Chondrocyte (in vitro differentiated cells): ENCODE measurements around the gene ZFPM1. TPM values are rescaled to one million over a fixed set of nuclear protein-coding genes. Genes with fewer than 3 reads are reported as not detected.

ENCODE experiments used
- DNase-seq: peaks from one replicate; pipeline ENCODE4 v3.0.0; 2021; ENCODE audit warnings: mixed read lengths, low spot score
- H3K27ac Mint-ChIP-seq: one replicate; pipeline ENCODE4 v1.8.0; 2021; ENCODE audit warnings: mild to moderate bottlenecking, moderate library complexity, mixed read lengths; ENCODE audit not compliant: unreplicated experiment
- H3K27me3 Mint-ChIP-seq: 2 replicates; pipeline ENCODE4 v1.8.0; 2021; ENCODE audit warnings: low read depth, mixed read lengths
- H3K36me3 Mint-ChIP-seq: 2 replicates; pipeline ENCODE4 v1.8.0; 2021; ENCODE audit warnings: low read depth, mixed read lengths
- H3K4me1 Mint-ChIP-seq: 2 replicates; pipeline ENCODE4 v1.8.0; 2021; ENCODE audit warnings: low read depth, mild to moderate bottlenecking, mixed read lengths
- H3K4me3 Mint-ChIP-seq: one replicate; pipeline ENCODE4 v1.8.0; 2021; ENCODE audit warnings: mild to moderate bottlenecking, moderate library complexity, mixed read lengths; ENCODE audit not compliant: unreplicated experiment
- H3K9me3 Mint-ChIP-seq: 2 replicates; pipeline ENCODE4 v1.8.0; 2021; ENCODE audit warnings: low read depth, mixed read lengths
- total RNA-seq: library from RNA; stranded (reverse); gene quantifications from 3 replicates; pipeline ENCODE4 v1.2.1, GENCODE V29; 2021
- TF ChIP-seq, protein P1 (sequence below): fragments of 200-600 bp; sonication (generic); IDR thresholded peaks from 2 replicates; pipeline ENCODE4 v1.5.0; 2021; ENCODE audit warnings: antibody characterized with exemption, mild to moderate bottlenecking, moderate library complexity

Gene ZFPM1
- total RNA-seq, 1 donor from 2014 or later: 7.6 TPM

DNA sequence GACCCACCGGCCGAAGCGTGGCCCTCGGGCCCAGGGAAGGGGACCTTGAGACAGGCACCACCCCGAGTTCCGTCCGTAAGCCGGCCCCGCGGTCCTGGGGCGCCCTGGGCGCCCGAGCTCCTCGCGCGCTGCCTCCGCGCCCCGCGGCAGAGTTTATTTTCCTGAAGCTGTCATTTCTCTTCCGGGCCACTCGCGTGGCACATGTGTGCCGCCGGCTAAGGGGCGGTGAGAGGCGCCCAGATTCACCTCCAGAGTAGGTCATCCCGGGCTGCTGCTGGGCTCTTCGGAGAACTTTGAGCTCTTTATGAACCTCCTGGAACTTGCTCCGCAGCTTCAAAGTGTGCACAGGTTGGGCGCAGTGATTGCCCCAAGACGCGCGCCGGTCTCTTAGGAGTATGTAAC, 117.6 kb downstream of the ZFPM1 start:
- DNase-seq: no peak
- H3K27me3 Mint-ChIP-seq: no peaks in the 10 kb centered on the region
- peak overlapping the region; percentile 85 for H3K4me3 Mint-ChIP-seq
- H3K4me1 Mint-ChIP-seq: peaks cover 20% of the 10 kb centered on the region
- H3K9me3 Mint-ChIP-seq: no peaks in the 10 kb centered on the region
- TF ChIP-seq, protein P1, sequence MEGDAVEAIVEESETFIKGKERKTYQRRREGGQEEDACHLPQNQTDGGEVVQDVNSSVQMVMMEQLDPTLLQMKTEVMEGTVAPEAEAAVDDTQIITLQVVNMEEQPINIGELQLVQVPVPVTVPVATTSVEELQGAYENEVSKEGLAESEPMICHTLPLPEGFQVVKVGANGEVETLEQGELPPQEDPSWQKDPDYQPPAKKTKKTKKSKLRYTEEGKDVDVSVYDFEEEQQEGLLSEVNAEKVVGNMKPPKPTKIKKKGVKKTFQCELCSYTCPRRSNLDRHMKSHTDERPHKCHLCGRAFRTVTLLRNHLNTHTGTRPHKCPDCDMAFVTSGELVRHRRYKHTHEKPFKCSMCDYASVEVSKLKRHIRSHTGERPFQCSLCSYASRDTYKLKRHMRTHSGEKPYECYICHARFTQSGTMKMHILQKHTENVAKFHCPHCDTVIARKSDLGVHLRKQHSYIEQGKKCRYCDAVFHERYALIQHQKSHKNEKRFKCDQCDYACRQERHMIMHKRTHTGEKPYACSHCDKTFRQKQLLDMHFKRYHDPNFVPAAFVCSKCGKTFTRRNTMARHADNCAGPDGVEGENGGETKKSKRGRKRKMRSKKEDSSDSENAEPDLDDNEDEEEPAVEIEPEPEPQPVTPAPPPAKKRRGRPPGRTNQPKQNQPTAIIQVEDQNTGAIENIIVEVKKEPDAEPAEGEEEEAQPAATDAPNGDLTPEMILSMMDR: no peak
- peak overlapping the region; percentile 76 for H3K27ac Mint-ChIP-seq
- peaks cover 2% of the 10 kb centered on the region for H3K36me3 Mint-ChIP-seq

DNA sequence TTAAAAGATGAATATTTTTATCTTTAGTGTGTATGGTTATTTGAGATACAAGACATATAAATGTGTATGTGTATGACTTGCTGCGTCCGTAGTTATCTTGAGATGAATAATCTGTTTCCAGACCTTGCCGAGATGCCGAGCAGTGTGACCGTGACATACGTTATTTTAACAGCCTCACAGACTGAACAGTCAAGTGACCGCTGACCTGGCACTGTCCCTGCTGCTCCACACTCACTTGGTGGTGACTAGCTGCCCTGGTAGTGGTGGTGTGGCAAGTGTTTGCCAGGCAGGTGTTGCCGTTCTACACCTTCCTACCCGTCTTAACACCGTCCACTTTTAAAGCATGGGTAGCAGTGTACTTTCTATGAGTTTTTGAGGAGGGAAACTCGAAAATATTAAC, 122.2 kb downstream of the ZFPM1 start:
- Mint-ChIP-seq H3K36me3 (peaks cover 17% of the 10 kb centered on the region), H3K4me3 (no peak overlapping the region), H3K9me3 (no peaks in the 10 kb centered on the region), H3K27me3 (no peaks in the 10 kb centered on the region), H3K27ac (no peak overlapping the region), H3K4me1 (peaks cover 15% of the 10 kb centered on the region)
- TF ChIP-seq, protein P1: no peak
- no peak for DNase-seq

DNA sequence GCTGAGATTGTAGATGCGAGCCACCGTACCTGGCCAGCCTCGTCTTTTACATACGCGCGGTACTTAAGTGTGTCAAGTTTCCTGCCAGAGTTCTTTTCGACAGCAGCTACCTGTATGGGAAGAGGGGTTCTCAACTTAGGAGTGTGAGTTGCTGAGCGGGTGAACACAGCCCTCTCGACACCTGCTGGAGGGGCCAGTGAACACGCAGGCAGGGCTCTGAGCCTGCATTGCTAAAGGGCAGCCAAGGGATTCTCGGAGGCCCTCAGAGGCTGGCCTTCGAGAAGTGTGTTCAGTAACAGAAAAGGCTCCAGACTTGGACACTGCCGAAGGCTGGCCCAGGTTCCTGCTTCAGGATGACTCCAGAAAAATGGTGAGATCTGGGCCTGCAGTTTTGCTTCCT, 123.2 kb downstream of the ZFPM1 start:
- Mint-ChIP-seq H3K36me3 (peaks cover 23% of the 10 kb centered on the region), H3K4me3 (no peak overlapping the region), H3K27ac (no peak overlapping the region), H3K27me3 (no peaks in the 10 kb centered on the region), H3K9me3 (no peaks in the 10 kb centered on the region), H3K4me1 (peaks cover 10% of the 10 kb centered on the region)
- TF ChIP-seq, protein P1: no peak
- no peak for DNase-seq

DNA sequence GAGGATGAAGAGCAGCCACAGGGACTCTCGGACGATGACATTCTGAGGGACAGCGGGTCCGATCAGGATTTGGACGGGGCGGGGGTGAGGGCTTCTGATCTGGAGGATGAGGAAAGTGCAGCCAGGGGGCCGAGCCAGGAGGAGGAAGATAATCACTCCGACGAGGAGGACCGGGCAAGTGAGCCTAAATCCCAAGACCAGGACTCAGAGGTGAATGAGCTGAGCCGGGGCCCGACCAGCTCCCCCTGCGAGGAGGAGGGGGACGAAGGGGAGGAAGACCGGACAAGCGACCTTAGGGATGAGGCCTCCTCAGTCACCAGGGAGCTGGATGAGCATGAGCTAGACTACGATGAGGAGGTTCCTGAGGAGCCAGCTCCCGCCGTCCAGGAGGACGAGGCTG, 124.1 kb downstream of the ZFPM1 start:
- Mint-ChIP-seq H3K9me3 (no peaks in the 10 kb centered on the region), H3K4me3 (no peak overlapping the region), H3K27me3 (no peaks in the 10 kb centered on the region), H3K4me1 (peaks cover 3% of the 10 kb centered on the region), H3K36me3 (peaks cover 23% of the 10 kb centered on the region), H3K27ac (peak overlapping the region; percentile 36)
- TF ChIP-seq, protein P1: no peak
- DNase-seq: no peak

DNA sequence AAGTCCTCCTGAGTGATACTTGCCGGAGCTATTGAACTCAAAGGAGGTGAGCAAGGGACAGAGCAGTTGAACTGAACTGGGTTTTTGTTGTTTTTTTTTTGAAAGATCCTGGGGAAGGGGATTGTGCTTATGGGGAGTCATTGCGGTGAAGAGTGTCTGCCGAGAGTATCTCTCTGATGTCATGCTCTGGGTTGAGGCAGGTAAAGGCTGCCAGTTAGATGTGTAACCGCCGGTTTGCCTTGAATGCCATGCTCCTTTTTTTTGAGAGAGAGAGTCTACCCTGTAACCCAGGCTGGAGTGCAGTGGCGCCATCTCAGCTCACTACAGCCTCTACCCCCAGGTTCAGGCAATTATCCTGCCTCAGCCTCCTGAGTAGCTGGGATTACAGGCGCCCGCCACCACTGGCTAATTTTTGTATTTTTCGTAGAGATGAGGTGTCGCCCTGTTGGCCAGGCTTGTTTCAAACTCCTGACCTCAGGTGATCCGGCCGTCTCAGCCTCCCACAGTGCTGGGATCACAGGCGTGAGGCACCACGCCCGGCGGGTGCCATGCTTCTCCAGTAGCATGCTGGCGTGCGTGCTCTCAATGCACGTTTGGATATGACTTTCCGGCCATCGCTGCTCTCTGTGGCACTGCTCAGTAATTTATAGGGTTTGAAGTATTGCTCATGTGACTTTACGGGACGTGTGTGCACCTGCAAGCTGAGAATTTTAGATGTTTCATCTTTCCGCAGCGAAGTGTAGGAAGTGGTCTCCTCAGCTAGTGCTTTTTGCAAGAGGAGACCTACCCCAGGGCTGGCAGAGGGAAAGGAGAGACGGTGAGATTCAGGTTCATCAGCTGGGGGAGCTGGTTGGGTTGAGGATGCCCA, 125.6 kb downstream of the ZFPM1 start:
- DNase-seq: no peak
- Mint-ChIP-seq H3K4me1 (no peaks in the 10 kb centered on the region), H3K36me3 (peaks cover 23% of the 10 kb centered on the region), H3K9me3 (no peaks in the 10 kb centered on the region), H3K4me3 (no peak overlapping the region), H3K27me3 (no peaks in the 10 kb centered on the region), H3K27ac (no peak overlapping the region)
- TF ChIP-seq, protein P1: no peak
